Choroid plexus epithelial cell (primary cell): ENCODE results near the gene CHI3L1.
"Not testable (repeated sequence)": the region's sequence is repeated elsewhere in the genome, so short reads cannot be mapped to it uniquely, and the experiment has no call there.

ENCODE experiments used
- DNase-seq: peaks from one replicate; pipeline ENCODE4 v3.0.0-alpha.2; 2010; ENCODE audit warnings: low read depth
- H3K4me3 ChIP-seq: 2 replicates; pipeline ENCODE4 v1.5.1; 2011; ENCODE audit warnings: low read depth, mild to moderate bottlenecking, control low read depth, low read length, moderate library complexity
- TF ChIP-seq, protein P1 (sequence below): conservative IDR thresholded peaks from 2 replicates; pipeline ENCODE4 v1.5.1; 2011; ENCODE audit warnings: low read depth, mild to moderate bottlenecking, control low read depth, inconsistent platforms, low read length, moderate library complexity

CHI3L1 gene

DNA sequence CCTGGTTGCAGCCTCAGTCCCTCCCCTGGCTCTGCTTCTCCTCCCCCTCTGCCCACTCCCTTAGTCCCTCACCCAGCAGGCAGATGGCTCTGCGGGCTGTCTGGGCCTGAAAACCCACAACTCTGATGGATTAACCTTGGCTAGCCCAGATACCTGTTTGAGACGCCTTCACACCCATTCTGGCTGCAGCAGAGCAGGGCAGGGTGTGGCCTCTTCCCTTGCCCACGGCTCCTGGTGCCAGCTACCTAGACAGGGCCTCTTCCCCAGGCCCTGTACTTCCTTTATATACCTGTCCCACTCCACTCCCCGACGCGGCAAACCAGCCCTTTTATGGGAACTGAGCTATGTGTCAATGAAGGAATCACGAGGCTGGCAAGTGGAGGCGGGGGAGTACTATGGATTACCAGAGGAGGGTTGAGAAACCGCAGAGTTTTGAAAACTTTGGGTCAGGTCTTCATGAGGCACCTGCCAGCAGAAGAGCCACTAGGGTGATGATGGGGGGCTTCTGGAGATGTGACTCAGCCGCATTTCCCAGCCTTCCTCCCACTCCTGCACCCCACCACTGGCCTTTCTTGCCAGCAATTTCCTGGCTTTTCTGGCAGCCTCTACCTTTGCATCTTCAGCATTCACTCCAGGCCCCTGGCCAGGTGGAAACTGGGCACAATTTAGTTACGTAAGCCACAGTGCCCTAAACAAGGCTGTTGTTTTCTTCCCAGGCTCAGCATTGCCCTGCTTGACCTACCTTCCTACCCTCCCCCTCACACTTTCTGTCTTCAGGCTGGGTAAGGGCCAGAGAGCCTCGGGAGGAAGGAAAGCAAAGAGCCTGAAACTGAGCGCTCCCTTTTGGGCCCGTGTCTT lies at the start of gene CHI3L1:
Gene CHI3L1, minus strand, starts transcription at position 259 of the 858 bp plus-strand sequence. Its CDS starts 81 bp downstream, at position 178.
- DNase-seq, result no peak
- TF ChIP-seq, protein P1, sequence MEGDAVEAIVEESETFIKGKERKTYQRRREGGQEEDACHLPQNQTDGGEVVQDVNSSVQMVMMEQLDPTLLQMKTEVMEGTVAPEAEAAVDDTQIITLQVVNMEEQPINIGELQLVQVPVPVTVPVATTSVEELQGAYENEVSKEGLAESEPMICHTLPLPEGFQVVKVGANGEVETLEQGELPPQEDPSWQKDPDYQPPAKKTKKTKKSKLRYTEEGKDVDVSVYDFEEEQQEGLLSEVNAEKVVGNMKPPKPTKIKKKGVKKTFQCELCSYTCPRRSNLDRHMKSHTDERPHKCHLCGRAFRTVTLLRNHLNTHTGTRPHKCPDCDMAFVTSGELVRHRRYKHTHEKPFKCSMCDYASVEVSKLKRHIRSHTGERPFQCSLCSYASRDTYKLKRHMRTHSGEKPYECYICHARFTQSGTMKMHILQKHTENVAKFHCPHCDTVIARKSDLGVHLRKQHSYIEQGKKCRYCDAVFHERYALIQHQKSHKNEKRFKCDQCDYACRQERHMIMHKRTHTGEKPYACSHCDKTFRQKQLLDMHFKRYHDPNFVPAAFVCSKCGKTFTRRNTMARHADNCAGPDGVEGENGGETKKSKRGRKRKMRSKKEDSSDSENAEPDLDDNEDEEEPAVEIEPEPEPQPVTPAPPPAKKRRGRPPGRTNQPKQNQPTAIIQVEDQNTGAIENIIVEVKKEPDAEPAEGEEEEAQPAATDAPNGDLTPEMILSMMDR, result no peak
- no peak within 1 kb of the TSS for H3K4me3 ChIP-seq

- not testable (repeated sequence) for DNase-seq, H3K4me3 ChIP-seq
Observed at GRCh38 chr1:203234901-203235300, 48.4 kb upstream of the CHI3L1 start.

- DNase-seq, result no peak
- TF ChIP-seq, protein P1, result no peak
- H3K4me3 ChIP-seq, result no peak within 1 kb of the TSS
Observed at GRCh38 chr1:203229471-203230135, 43.1 kb upstream of the CHI3L1 start, which contains the start of gene CHIT1. Gene CHIT1, minus strand, starts transcription at chr1:203229673. Its CDS starts 37 bp downstream, at chr1:203229636.

DNA sequence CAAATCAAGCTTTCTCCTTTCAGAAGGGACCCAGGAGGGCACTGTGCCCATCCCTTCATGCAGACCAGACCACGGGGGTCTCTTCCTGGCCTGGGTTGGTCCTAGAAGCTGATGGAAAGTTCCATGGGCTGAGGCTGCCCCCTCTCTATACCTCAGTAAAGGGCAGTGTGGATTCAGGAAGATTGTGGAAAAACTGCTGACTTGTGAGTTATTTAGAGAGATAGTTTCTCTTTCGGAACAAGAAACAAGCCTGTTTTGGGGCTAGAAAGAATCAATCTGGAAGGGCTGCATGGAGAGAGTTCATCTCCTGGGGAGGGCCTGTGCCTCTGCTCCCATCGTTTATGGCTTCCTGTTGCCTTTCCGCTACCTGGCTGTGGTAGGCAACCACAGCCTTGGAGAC lies 42.2 kb upstream of the CHI3L1 start:
- TF ChIP-seq, protein P1, result no peak
- DNase-seq, result no peak
- no peak overlapping the region for H3K4me3 ChIP-seq

GRCh38 chr1:203227371-203228083 lies 41.0 kb upstream of the CHI3L1 start:
- H3K4me3 ChIP-seq, result no peak overlapping the region
- TF ChIP-seq, protein P1, result no peak
- no peak for DNase-seq

- no peak overlapping the region for H3K4me3 ChIP-seq
- DNase-seq, result no peak
- TF ChIP-seq, protein P1, result no peak
Observed at GRCh38 chr1:203225071-203225470, 38.6 kb upstream of the CHI3L1 start.
